NCI-H2029 (cell line): ENCODE data around the gene NEUROD2.

Source experiments
- DNase-seq: peaks from one replicate; lab custom pipeline; 2025; lab: John Stamatoyannopoulos, UW

NEUROD2 gene

GRCh38 chr17:39607851-39608130, at the start of gene NEUROD2:
NEUROD2 (minus strand) TSS chr17:39607920; CDS start chr17:39606599, 1,321 bp downstream.
- DNase-seq = no peak

DNA sequence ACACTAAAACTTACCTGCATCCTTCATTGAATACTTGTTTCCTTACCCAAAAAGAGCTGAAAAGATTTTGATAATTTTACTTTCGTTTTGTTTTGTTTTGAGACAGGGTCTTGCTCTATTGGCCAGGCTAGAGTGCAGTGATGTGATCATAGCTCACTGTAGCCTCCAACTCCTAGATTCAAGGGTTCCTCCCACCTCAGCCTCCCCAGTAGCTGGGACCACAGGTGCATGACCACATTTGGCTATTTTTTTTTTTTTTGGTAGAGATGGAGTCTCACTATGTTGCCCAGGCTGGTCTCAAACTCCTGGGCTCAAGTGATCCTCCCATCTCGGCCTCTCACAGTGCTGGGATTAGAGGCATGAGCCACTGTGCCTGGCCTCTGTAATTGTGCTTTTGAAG, 47.4 kb upstream of the NEUROD2 start:
- DNase-seq = no peak

DNA sequence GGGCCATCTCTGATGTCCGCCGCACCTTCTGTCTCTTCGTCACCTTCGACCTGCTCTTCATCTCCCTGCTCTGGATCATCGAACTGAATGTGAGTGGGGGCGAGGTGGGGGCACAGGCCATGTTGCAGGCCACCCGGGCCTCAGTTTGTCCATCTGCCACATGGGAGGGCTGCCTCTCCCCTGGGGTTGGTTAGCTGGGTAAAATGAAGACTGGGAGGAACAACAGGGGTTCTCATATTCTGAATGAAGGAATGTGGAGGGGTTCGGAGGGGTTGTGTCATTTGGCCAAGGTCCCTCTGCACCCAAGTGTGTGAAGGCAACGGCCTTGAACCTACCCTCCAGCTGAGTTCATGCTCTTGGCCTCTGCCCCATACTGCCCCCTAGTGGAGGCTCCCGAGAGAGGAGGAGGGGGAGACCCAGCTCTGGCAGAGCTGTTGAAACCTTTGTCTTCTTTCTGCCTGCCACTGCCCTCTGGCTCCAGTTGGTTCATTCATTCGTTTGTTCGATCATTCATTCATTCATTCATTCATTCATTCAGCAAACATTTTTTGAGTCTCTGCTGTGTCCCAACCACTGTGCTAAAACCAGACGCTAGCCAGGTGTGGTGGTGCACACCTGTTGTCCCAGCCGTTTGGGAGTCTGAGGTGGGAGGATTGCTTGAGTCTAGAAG, 46.1 kb upstream of the NEUROD2 start:
- peak; percentile 24 for DNase-seq

DNA sequence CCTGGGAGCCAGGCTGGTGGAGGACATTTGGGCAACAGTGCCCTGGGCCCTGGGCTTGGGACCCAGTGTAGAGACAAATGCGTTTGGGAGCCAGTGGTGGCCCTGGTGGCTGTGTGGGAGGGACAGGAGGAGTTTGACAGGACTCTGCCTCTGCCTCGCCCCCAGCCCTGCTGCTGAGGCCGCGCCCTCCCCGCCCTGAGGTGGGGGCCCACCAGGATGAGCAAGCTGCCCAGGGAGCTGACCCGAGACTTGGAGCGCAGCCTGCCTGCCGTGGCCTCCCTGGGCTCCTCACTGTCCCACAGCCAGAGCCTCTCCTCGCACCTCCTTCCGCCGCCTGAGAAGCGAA, 45.6 kb upstream of the NEUROD2 start:
- no peak for DNase-seq

DNA sequence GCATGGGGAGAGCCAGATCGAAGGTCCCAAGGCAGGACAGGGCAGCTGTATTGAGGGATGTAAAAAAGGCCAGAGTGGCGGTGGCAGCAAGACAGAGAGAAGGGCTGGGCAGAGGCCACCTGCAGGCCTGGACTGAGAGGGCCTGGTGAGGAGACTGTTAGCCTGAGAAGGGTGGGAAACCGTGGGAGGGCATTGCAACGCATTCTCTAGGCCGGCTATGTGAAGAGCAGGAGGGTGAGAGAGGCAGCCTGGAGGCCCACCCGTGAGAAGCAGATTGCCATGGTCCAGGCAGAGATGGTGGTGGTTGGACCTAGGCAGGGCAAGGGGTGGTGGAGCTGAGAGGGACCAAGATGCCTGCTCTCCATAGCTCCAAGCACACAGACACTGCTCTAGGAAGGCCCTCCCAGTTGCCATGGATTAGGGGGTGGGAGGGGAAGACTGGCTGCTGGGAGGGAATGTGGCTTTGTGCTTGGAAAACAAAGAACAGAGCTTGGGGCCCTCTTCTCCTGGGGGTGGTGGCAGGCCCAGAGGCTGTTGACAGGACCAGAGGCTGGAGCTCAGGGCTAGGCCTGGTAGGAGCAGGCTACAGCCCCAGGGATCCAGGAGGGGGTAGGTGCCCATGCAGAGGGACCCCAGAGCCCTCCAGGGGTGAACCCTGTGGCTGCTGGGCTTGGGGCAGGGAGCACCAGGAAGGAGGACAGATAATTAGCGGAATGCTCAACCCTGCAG, 45.0 kb upstream of the NEUROD2 start:
- no peak for DNase-seq

- no peak for DNase-seq
These were observed 44.3 kb upstream of the NEUROD2 start for GRCh38 chr17:39651923-39652586.

DNA sequence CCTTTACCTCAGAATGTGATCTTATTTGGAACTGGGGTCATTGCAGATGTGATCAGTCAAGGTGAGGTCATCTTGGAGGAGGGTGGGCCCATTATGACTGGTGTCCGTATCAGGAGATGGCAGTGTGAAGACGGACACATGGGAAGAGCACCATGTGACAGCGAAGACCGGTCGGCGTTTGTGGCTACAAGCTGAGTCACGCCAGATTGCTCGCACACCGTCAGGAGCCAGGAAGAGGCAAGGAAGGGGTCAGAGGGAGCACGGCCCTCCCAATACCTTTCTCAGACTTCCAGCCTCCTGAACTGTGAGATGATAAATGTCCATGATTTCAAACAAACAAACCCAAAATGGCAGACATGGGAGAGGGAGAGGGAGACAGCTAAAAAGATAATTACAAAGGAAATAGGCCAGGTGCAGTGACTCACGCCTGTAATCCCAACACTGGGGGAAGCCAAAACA, 42.4 kb upstream of the NEUROD2 start:
- DNase-seq = no peak

DNA sequence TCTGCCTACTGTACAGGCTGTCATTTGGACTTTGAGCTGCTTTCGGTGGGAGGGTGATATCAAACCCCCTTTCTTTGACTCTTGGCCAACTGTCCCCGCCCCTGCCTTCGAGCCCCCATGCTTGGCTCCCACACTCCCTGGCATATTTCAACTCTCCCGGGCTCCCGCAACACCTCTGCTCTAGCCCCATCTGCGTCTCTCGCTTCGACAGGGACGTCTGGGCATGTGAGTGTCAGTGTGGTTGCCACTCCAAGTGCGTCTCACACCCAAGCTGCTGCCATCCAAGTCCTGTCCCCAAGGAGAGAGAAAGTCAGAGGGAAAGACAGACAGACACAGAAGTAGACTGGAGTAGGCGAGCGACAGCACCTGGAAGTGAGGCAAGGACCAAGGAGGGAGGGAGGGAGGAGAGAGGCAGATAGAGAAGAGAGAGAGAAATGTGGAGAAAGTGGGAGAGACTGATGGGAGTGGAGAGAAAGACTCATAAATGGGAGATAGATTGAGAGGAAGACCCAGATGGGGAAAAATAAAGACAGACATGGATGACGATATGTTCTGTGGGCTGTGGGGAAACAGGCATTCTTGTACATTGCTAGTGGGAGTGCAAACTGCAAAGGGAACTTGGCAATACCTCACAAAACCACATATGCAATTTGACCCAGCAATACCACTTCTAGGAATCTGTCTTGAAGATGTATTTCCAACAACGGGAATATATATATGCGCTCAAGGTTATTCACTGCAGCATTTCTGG, 41.1 kb upstream of the NEUROD2 start:
- DNase-seq = no peak

DNA sequence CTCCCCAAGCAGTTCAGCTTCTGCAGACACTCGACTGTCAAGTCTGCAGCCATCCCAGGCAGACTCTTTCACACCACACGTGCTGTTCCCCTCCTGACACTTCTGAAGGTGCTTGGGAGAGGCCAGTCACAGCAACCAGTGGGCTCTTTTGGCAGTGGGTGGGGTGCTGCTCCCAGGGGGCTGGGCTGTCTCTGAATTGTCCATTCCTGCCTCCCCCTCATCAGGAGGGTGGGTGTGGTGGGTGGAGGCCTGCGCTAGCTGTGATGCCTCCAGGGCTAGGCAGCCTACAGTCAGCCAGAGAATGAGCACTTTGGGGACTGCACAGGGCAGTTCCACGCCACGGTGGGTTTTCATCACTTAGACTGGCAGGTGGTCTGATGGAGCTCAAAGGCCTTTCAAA, 39.5 kb upstream of the NEUROD2 start:
- no peak for DNase-seq

GRCh38 chr17:39643271-39643670, 35.6 kb upstream of the NEUROD2 start:
- DNase-seq = no peak

DNA sequence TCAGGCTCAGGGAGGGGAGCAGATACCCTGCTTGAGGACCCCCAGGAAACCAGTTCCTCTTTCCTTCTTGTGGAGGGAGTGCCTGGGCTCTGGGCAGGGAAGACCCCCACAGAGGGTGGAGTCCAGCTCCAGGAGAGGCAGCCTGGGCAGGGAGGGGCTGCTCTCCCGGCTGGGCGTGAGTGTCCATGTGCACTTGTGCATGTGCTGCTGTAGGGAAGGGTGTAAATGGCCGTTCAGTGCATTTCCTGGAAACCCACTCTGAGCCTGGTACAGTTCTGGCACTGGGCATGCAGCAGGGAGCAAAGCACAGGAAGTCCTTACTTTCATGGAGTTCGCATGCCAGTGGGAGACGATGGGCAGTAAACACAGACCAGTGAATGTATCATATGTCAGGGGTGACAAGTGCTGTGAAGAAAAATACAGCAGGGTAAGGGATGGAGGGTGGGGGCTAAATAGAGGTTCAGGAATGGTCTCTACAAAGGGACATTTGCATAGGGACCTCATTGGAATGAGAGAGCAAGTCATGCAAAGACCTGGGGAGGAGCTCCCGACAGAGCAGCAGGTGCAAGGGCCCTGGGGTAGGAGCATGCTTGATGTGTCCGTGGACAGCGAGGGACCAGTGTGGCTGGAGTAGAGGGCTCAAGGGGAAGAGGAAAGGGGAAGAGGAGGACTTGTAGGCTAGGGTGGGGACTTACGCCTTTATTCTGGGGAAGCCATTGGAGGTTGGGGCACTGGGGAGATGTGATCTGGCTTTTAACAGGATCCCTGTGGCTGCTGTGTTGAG, 34.8 kb upstream of the NEUROD2 start:
- no peak for DNase-seq

GRCh38 chr17:39641883-39642282, 34.2 kb upstream of the NEUROD2 start:
- no peak for DNase-seq

DNA sequence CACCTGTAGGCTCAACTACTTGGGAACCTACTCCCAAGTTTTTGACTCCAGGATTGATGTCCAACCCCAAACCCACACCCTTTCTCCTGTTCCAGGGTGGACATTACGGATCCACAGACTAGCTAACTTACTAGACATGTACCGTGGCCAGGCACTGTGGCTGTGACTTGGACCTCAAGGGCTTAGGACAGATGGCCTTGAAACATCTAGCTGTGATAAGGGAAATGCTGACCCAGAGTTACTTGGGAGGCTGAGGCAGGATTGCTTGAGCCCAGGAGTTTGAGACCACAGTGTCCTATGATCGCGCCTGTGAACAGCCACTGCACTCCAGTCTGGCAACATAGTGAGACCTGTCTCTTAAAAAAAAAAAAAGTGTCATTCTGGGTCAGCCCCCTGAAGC, 33.4 kb upstream of the NEUROD2 start:
- DNase-seq = no peak

GRCh38 chr17:39640591-39641031, 32.9 kb upstream of the NEUROD2 start:
- DNase-seq = no peak

DNA sequence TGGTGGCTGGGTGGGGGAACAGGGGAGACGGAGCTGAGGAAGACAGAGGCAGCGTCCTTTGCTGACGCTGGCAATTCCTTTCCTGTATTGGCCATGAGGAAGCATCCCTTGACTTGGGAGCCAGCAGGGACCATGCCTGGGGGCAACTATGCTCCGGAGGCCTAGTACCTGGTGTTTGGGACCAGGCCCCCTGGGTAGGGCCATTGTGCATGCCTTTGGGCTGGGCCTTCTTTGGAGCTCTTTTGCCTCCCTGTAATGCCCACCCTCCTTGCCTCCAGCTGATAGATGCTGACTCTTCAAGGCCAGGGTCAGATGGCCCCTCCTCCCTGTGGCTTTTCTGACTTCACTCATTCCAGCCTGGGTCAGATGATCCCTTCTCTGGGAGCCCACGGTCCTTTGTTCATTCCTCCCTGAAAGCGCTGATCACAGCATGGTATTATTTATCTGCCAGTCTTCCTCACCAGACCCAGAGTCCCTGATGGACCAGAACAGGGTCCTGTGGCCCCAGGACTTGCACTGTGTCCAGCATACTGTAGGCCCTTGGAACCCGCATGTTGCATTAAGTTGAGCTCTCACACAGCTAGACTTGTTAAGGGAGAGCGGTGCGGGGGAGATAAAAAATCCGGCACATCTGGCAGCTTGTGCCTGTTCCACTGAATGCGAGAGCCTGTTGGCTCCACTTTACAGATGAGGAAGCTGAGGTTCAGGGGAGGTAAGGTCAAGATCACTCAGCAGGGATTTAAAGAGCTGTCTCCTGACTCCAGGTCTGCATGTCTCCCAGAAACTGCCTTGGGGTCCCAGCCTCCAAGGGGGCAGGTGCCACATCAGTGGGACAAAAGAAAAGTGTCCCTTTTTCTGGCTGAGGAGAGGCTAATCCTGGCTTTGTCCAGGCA, 32.1 kb upstream of the NEUROD2 start:
- no peak for DNase-seq

DNA sequence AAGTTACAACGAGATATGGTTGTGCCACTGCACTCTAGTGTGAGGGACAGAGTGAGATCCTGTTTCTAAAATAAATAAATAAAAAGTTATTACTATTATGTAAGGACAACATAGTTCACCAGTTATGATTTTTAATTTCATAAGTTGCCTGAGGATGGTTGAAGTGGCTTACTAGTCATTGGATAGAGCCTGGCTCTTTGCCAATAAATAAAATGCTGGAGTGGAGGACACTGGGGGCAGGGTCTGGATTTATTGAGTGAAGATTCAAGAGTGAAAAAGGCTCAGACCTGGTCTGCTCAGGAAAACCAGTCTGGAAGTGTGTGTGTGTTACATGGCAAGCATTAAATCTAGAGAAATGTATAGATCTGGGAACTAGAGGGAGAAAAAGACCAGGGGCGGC, 31.3 kb upstream of the NEUROD2 start:
- DNase-seq = no peak

DNA sequence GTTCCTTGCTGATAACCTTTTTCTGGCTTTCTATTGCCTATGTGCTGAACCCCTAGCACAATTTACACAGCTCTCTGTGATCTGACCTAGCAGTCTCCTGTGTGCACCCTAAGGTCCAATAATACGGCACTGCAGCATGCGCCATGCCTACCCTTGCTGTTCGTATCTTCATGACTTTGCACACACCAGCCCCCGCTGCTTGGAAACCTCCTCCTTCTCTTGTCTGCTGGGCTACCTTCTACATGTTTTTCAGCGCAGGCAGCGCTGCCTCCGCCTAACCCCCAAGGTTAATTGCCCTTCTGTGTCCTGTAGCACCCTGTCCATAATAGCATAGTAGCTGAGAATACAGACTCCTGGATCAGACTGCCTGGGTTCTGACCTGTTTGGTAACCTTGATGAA, 30.6 kb upstream of the NEUROD2 start:
- no peak for DNase-seq

DNA sequence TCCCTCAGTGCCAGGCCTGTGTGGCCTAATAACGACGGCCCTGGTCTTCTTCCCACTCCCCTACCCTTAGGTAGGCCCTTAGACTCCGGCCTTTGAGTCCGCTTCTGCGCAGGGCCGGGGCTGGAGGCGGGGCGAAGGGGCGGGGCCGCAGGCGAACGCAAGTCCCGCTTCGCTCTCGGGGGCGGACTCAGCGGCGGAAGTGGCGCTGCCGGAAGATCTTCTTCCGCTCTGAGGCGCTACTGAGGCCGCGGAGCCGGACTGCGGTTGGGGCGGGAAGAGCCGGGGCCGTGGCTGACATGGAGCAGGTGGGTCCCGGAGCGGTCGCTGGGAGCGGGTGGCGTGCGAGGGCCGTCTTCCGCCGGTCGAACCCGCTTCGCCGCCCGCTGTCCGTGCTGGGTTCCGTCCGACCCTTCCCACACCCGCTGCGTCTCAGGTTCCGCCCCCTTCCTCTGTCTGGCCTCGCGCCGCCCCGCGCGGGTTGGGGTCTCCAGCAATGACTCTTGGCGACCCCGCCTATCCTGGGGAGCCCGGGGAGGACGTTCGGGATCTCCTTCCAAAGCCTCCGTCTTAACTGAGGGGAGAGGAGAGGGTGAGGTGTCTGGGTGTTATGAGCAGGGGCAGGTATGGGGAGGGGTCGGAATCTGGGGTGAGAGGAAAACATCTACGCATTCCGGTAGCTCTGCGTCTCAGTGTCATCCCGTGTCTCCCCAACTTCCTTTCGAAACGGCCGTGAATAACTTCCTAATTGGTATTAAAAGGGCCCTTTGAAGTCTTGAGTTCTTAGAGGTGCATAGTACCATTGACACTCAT, 29.4 kb upstream of the NEUROD2 start, which contains the start of gene STARD3:
Gene STARD3 (plus strand): TSS at position 218 of the 810 bp plus-strand sequence. CDS start 16,388 bp downstream, outside the sequence.
- DNase-seq = peak; percentile 78

DNA sequence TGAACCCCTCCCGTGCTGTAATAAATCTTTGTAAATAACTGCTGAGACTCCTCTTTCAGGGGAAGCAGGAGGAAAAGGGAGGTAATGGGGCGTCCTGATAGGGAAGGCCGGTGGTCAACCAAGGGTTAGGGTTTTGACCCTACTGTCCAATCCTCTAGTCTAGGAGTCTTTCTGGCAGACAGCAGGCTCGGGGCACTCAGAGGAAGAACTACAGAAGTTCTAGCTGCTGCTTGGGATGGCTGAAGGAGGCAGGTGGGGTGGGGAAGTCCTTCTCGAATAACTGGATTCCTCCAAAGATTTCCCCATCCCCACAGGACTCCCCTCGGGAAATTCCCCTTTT, 28.8 kb upstream of the NEUROD2 start:
- DNase-seq = no peak

DNA sequence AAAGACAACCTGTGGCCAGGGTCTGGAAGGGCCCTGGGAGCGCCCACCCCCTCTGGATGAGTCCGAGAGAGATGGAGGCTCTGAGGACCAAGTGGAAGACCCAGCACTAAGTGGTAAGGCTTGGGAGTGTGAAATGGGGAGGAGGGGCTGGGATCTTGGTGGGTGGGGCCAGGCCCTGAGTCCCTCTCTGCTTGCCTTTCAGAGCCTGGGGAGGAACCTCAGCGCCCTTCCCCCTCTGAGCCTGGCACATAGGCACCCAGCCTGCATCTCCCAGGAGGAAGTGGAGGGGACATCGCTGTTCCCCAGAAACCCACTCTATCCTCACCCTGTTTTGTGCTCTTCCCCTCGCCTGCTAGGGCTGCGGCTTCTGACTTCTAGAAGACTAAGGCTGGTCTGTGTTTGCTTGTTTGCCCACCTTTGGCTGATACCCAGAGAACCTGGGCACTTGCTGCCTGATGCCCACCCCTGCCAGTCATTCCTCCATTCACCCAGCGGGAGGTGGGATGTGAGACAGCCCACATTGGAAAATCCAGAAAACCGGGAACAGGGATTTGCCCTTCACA, 28.0 kb upstream of the NEUROD2 start:
- DNase-seq = no peak
